K562 (cell line): Measurements from ENCODE around the gene PUM2. TPM values are rescaled to one million over a fixed set of nuclear protein-coding genes. Genes with fewer than 3 reads are reported as not detected.

Source experiments
- ATAC-seq: fragments of 200-7000 bp; cut with Tn5 transposase; 3 replicates; pipeline ENCODE4 v1.9.1; 2020; ENCODE audit warnings: moderate library complexity
- BruUV-seq: library from RNA; stranded (reverse); fragments of 400-500 nt; replicated peaks from 2 replicates; lab custom pipeline; 2021; lab: Mats Ljungman, UMichigan
- CTCF ChIA-PET: fragments of 300-600 bp; formaldehyde crosslinking; extraction: SDS; loops from one replicate; lab custom pipeline; 2021; ENCODE audit warnings: low intra/inter-chr PET ratio; lab: Yijun Ruan, JAX
- POLR2A ChIA-PET: fragments of 300-600, 350-650 bp; sonication (Branson Sonifier 250); formaldehyde crosslinking; extraction: SDS; loops from one replicate; lab custom pipeline; 2021; ENCODE audit warnings: antibody characterized with exemption, inconsistent platforms; lab: Yijun Ruan, JAX
- DNase-seq, 4 experiments: peaks; one replicate each; pipeline versions ENCODE4 v3.0.0 to v3.0.0-alpha.2; 2011 to 2018; ENCODE audit warnings: low spot score in 3 of 4, mixed read lengths in 3 of 4; ENCODE audit errors: extremely low read depth in 1 of 4
- FAIRE-seq: peaks from 2 replicates; lab custom pipeline; 2011; peaks lifted over from hg19 to GRCh38; lab: Jason Lieb, UNC
- H2AFZ ChIP-seq: 2 replicates; pipeline ENCODE4 v1.6.0; 2011; ENCODE audit warnings: low read depth, low read length, control low read depth, inconsistent platforms
- H3K27ac ChIP-seq: fragments of 200-600 bp; 3 replicates; pipeline ENCODE4 v1.8.0; 2011; ENCODE audit warnings: low read depth, mild to moderate bottlenecking, control low read depth, inconsistent platforms, low read length, moderate library complexity, mixed read lengths; ENCODE audit errors: extremely low read depth
- H3K27me3 ChIP-seq, 2 experiments: fragments of 300-600 bp in 1 of 2; 2 replicates in 1 of 2; 3 replicates in 1 of 2; pipeline versions ENCODE4 v1.6.0 to v1.8.0; 2011; ENCODE audit warnings: inconsistent platforms in 2 of 2, low read length in 2 of 2, mild to moderate bottlenecking in 1 of 2, mixed read lengths in 1 of 2, moderate library complexity in 1 of 2; ENCODE audit not compliant: control insufficient read depth in 2 of 2, insufficient read depth in 2 of 2
- H3K36me3 ChIP-seq: fragments of 300-600 bp; 3 replicates; pipeline ENCODE4 v1.8.0; 2011; ENCODE audit warnings: mild to moderate bottlenecking, low read length, inconsistent platforms; ENCODE audit not compliant: control insufficient read depth, insufficient read depth
- H3K4me1 ChIP-seq, 2 experiments: fragments of 200-600 bp in 1 of 2; replicated peaks in 1 of 2; 2 replicates in 1 of 2; 3 replicates in 1 of 2; pipeline versions ENCODE4 v1.5.1 to v1.8.0; 2011; ENCODE audit warnings: inconsistent platforms in 2 of 2, low read length in 2 of 2, mild to moderate bottlenecking in 1 of 2, mixed read lengths in 1 of 2, moderate library complexity in 1 of 2; ENCODE audit not compliant: control insufficient read depth in 2 of 2, insufficient read depth in 2 of 2
- H3K4me2 ChIP-seq: 2 replicates; pipeline ENCODE4 v1.6.1; 2011; ENCODE audit warnings: low read length, control low read depth, inconsistent platforms, mixed read lengths; ENCODE audit not compliant: insufficient read depth
- H3K4me3 ChIP-seq: fragments of 200-600 bp; sonication (generic), shearing (Covaris generic); 2 replicates; pipeline ENCODE4 v1.5.1; 2016; ENCODE audit warnings: control low read depth, inconsistent platforms
- H3K79me2 ChIP-seq: fragments of 200-600 bp; 3 replicates; pipeline ENCODE4 v1.8.0; 2011; ENCODE audit warnings: low read length, inconsistent platforms; ENCODE audit not compliant: control insufficient read depth, insufficient read depth
- H3K9ac ChIP-seq, 2 experiments: 2 replicates each; pipeline versions ENCODE4 v1.6.0 to v1.6.1; 2011; ENCODE audit warnings: low read depth in 2 of 2, low read length in 2 of 2, control low read depth in 1 of 2, inconsistent platforms in 1 of 2, mild to moderate bottlenecking in 1 of 2, mixed read lengths in 1 of 2; ENCODE audit not compliant: insufficient read depth in 1 of 2
- H3K9me1 ChIP-seq: one replicate; pipeline ENCODE4 v1.6.0; 2011; ENCODE audit warnings: inconsistent platforms, mild to moderate bottlenecking, low read length, moderate library complexity; ENCODE audit not compliant: control insufficient read depth, insufficient read depth
- H3K9me3 ChIP-seq: replicated peaks from 2 replicates; pipeline ENCODE4 v1.5.1; 2011; ENCODE audit warnings: low read depth, low read length, inconsistent platforms; ENCODE audit not compliant: control insufficient read depth, insufficient read depth
- H4K20me1 ChIP-seq: replicated peaks from 2 replicates; pipeline ENCODE4 v1.6.1; 2011; ENCODE audit warnings: low read length, inconsistent platforms, mixed read lengths; ENCODE audit not compliant: control insufficient read depth, insufficient read depth
- ATF7 ChIP-seq: fragments of 450-650 bp; IDR thresholded peaks from 2 replicates; pipeline ENCODE4 v1.7.1; 2014; ENCODE audit warnings: mild to moderate bottlenecking, moderate library complexity
- CTBP1 ChIP-seq: fragments of 450-650 bp; IDR thresholded peaks from 2 replicates; pipeline ENCODE4 v1.6.1; 2016; ENCODE audit warnings: borderline replicate concordance
- HDAC2 ChIP-seq: fragments of 450-650 bp; IDR thresholded peaks from 2 replicates; pipeline ENCODE4 v1.6.1; 2016; ENCODE audit warnings: mild to moderate bottlenecking
- HDAC8 ChIP-seq: fragments of 450-650 bp; IDR thresholded peaks from 2 replicates; pipeline ENCODE4 v1.6.1; 2016; ENCODE audit warnings: mild to moderate bottlenecking, missing genetic modification characterization, moderate library complexity, missing compliant biosample characterization
- HMGN3 ChIP-seq: IDR thresholded peaks from 2 replicates; pipeline ENCODE4 v1.6.1; 2011; ENCODE audit warnings: borderline replicate concordance, low read depth, mild to moderate bottlenecking, mixed read lengths, low read length; ENCODE audit not compliant: insufficient read length; ENCODE audit errors: extremely low read depth
- HNRNPK ChIP-seq: fragments of 200-400 bp; formaldehyde crosslinking; IDR thresholded peaks from one replicate; pipeline ENCODE4 v1.6.1; 2018; ENCODE audit warnings: mild to moderate bottlenecking, low read depth, low read length; ENCODE audit not compliant: poor library complexity, severe bottlenecking
- PPARD ChIP-seq: fragments of 250-450 bp; sonication (Bioruptor Pico); IDR thresholded peaks from 2 replicates; pipeline ENCODE4 v1.8.0; 2022; ENCODE audit warnings: inconsistent platforms, mild to moderate bottlenecking, moderate library complexity
- ZFP30 ChIP-seq: fragments of 250-450 bp; sonication (Bioruptor Pico); IDR thresholded peaks from 2 replicates; pipeline ENCODE4 v1.8.0; 2022; ENCODE audit warnings: moderate library complexity, mild to moderate bottlenecking, inconsistent platforms, borderline replicate concordance
- WGBS: fragments of 100-300 bp; shearing (Covaris generic); methylation state at CpG from one replicate; pipeline ENCODE4 v1.1.6; 2016; ENCODE audit warnings: low coverage, mixed read lengths; ENCODE audit not compliant: insufficient coverage; ENCODE audit errors: missing lambda C conversion rate; 5-methylcytosine and 5-hydroxymethylcytosine counted together
- in situ Hi-C: fragments of 300-500 bp; cut with MboI; formaldehyde crosslinking; loops from 4 replicates; pipeline ENCODE4 v1.15.0; 2018; ENCODE audit warnings: inconsistent platforms, mixed read lengths
- intact Hi-C: fragments of 100-400 bp; cut with micrococcal nuclease; formaldehyde crosslinking; loops from 2 replicates; pipeline ENCODE4 v1.14.2; 2022
- polyA plus RNA-seq, 8 experiments: library from polyadenylated mRNA; depleted of rRNA in 4 of 8; stranded (reverse) in 5 of 8; unstranded in 3 of 8; fragments of >200 nt; fragmentation: Nextera tagmentation in 2 of 8; fragmentation: Illumina TruSeq in 1 of 8; extraction: Ambion mirVana in 2 of 8; extraction: Trizol in 1 of 8; gene quantifications; 2 replicates each; pipeline versions ENCODE4 v1.2.1 to v1.2.3, GENCODE V29; 2011 to 2014; ENCODE audit warnings: inconsistent platforms in 1 of 8, missing spikeins in 1 of 8
- total RNA-seq, 7 experiments: library from RNA; depleted of rRNA in 6 of 7; stranded (reverse); fragments of >200 nt in 6 of 7; fragmentation: Illumina TruSeq in 2 of 7; extraction: Trizol in 2 of 7; gene quantifications; 2 replicates each; pipeline versions ENCODE4 v1.2.1 to v1.2.3, GENCODE V29; 2011 to 2021; ENCODE audit warnings: low replicate concordance in 1 of 7
- TF ChIP-seq, protein P1 (sequence below), 3 experiments: IDR thresholded peaks in 2 of 3; conservative IDR thresholded peaks in 1 of 3; 2 replicates each; pipeline ENCODE4 v1.5.1; 2011 to 2012; ENCODE audit warnings: low read length in 3 of 3, mild to moderate bottlenecking in 3 of 3, control low read depth in 2 of 3, improper control_type of control experiment in 1 of 3, inconsistent platforms in 1 of 3, low read depth in 1 of 3, mixed read lengths in 1 of 3, moderate library complexity in 1 of 3; ENCODE audit not compliant: insufficient read depth in 2 of 3

PUM2 gene
- total and polyA plus RNA-seq, 9 of the 15 experiments (the other 6 are each of a cell fraction or from before 2014, with no cell fraction given) = 13.4 to 61.9 (median 28.3) TPM

DNA sequence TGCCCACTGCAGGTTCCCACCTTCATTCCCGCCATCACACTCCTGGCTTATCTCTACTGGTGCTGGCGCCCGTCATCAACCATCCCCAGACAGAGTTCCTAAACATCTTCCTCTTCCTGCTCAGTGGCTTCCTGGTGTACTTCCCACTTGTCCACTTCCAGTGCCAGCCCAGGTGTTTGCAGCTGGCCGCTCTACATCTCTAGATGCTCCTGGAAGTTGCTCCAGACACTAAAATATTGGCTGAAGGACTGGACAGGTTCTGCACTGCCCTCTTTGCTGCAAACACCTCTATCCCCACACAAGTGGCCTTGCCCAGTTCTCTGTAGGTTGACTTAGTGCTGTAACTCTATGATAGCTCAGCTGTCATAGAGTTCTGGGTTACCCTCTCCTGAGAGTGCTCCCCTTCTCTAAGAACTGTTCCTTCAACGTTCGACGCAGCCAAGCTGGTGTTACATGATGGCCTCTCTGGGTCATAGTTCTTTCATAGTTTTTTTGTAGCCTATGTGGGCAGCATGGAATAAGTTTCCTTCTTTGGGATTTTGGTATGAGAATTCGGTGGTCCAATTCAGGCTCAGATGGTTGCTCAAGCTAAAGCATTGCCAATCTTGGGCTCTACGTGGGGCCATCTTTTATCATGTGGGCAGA is 45.8 kb upstream of the PUM2 start:
- Histone ChIP-seq H3K27me3 (peaks cover 22 to 52% of the 10 kb centered on the region in 2 experiments), H3K79me2 (no peaks in the 10 kb centered on the region), H3K4me3 (no peak overlapping the region), H4K20me1 (no peaks in the 10 kb centered on the region), H3K36me3 (no peaks in the 10 kb centered on the region), H3K27ac (no peak overlapping the region), H3K9me3 (no peaks in the 10 kb centered on the region), H3K4me2 (peak overlapping the region; percentile 15; the same call in 1 of the 2 replicates), H3K4me1 (no peaks in the 10 kb centered on the region; a peak in 1 of 5 replicates), H3K9me1 (peaks cover 2% of the 10 kb centered on the region), H3K9ac (no peak overlapping the region), H2AFZ (no peak overlapping the region)
- ChIA-PET POLR2A (interaction anchor here (0.7 kb wide), 1 partner anchor 54 kb away, joined by 3 read pairs; no protein-coding TSS in a partner anchor), CTCF (interaction anchor here (1.2 to 3.9 kb wide), 4 partner anchors 47 to 255 kb away, joined by 3 to 26 read pairs (median 8); partner anchors contain the start of gene HS1BP3)
- DNase-seq (no peak), FAIRE-seq (no peak), ATAC-seq (no peak)
- no TSS peak for BruUV-seq
- TF ChIP-seq PPARD (CRISPR knock-in tag) = no peak
- TF ChIP-seq ZFP30 (CRISPR knock-in tag) = no peak
- TF ChIP-seq CTBP1 = peak; percentile 6; the same call in 1 of the 2 replicates
- no peak for TF ChIP-seq HNRNPK
- TF ChIP-seq, protein P1, sequence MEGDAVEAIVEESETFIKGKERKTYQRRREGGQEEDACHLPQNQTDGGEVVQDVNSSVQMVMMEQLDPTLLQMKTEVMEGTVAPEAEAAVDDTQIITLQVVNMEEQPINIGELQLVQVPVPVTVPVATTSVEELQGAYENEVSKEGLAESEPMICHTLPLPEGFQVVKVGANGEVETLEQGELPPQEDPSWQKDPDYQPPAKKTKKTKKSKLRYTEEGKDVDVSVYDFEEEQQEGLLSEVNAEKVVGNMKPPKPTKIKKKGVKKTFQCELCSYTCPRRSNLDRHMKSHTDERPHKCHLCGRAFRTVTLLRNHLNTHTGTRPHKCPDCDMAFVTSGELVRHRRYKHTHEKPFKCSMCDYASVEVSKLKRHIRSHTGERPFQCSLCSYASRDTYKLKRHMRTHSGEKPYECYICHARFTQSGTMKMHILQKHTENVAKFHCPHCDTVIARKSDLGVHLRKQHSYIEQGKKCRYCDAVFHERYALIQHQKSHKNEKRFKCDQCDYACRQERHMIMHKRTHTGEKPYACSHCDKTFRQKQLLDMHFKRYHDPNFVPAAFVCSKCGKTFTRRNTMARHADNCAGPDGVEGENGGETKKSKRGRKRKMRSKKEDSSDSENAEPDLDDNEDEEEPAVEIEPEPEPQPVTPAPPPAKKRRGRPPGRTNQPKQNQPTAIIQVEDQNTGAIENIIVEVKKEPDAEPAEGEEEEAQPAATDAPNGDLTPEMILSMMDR (IDR thresholded peaks at IDR 0.05 in 2 of 3, conservative IDR thresholded peaks at IDR 0.05 in 1 of 3; ENCODE audit: insufficient read depth in 2 of 3, low read depth in 1 of 3, low read length in 3 of 3) = peak in 1 of 3 experiments; percentile 29; a peak in 1 of 6 replicates
- no peak for TF ChIP-seq HDAC8
- TF ChIP-seq HMGN3 = no peak
- TF ChIP-seq HDAC2 = no peak
- TF ChIP-seq ATF7 = no peak
- intact Hi-C loops = loop anchor here (1.0 to 5.0 kb wide), 3 partner anchors 41 to 246 kb away; no protein-coding TSS in a partner anchor
- in situ Hi-C loops = no loop called here
- 2% methylated on average over 9 of the region's 9 CpGs for WGBS
